Epithelial cell of esophagus (primary cell): ENCODE data around the gene SCN2B.

Source experiments
- DNase-seq: peaks from one replicate; pipeline ENCODE4 v3.0.0; 2010; ENCODE audit warnings: low read depth
- H3K4me3 ChIP-seq: 2 replicates; pipeline ENCODE4 v1.5.1; 2011; ENCODE audit warnings: mild to moderate bottlenecking, low read length, control low read depth
- CTCF ChIP-seq: IDR thresholded peaks from 2 replicates; pipeline ENCODE4 v1.5.1; 2011; ENCODE audit warnings: low read depth, mild to moderate bottlenecking, low read length, control low read depth, inconsistent platforms; ENCODE audit not compliant: insufficient read depth; ENCODE audit errors: missing control alignments

The SCN2B gene

GRCh38 chr11:118114266-118114665 lies 62.2 kb downstream of the SCN2B start:
- no peak overlapping the region for H3K4me3 ChIP-seq
- peak; percentile 15 for DNase-seq
- peak; percentile 8 for TF ChIP-seq CTCF

GRCh38 chr11:118112711-118113430 lies 63.6 kb downstream of the SCN2B start:
- no peak for TF ChIP-seq CTCF
- no peak for DNase-seq
- H3K4me3 ChIP-seq, result no peak overlapping the region
